Stimulated activated effector memory CD8-positive, alpha-beta T cell treated with anti-CD3 and anti-CD28 coated beads, Interleukin-12 subunit alpha, Interleukin-12 subunit beta, amount 100 ng/mL, for 72 hours (primary cell): Measurements from ENCODE around the gene CNTN1.
"Not testable (repeated sequence)": the region's sequence is repeated elsewhere in the genome, so short reads cannot be mapped to it uniquely, and the experiment has no call there.

ENCODE experiments used
- ATAC-seq: fragments of 150-1000 bp; cut with Tn5 transposase; 2 replicates; pipeline ENCODE4 v1.10.0; 2021
- DNase-seq, 2 donors: peaks; one replicate each; pipeline ENCODE4 v3.0.0; 2021 to 2022; ENCODE audit warnings: low spot score in 2 of 2
- H3K27ac Mint-ChIP-seq: one replicate; pipeline ENCODE4 v1.8.0; 2022; ENCODE audit warnings: mild to moderate bottlenecking, mixed read lengths
- H3K36me3 Mint-ChIP-seq: one replicate; pipeline ENCODE4 v1.8.0; 2022; ENCODE audit warnings: mild to moderate bottlenecking, mixed read lengths
- H3K4me1 Mint-ChIP-seq: one replicate; pipeline ENCODE4 v1.8.0; 2022; ENCODE audit warnings: mixed read lengths
- H3K4me3 Mint-ChIP-seq: one replicate; pipeline ENCODE4 v1.8.0; 2022; ENCODE audit warnings: mild to moderate bottlenecking, mixed read lengths
- H3K9me3 Mint-ChIP-seq: one replicate; pipeline ENCODE4 v1.8.0; 2022; ENCODE audit warnings: mixed read lengths

Gene CNTN1

GRCh38 chr12:41081241-41081640 is 389.0 kb downstream of the CNTN1 start:
- ATAC-seq, H3K9me3 Mint-ChIP-seq, H3K27ac Mint-ChIP-seq, DNase-seq, H3K4me1 Mint-ChIP-seq, H3K36me3 Mint-ChIP-seq, H3K4me3 Mint-ChIP-seq: not testable (repeated sequence)

- H3K36me3 Mint-ChIP-seq, result no peaks in the 10 kb centered on the region
- no peak overlapping the region for H3K27ac Mint-ChIP-seq
- peaks cover 11% of the 10 kb centered on the region for H3K9me3 Mint-ChIP-seq
- ATAC-seq (no peak), DNase-seq (no peak)
- H3K4me3 Mint-ChIP-seq, result no peak overlapping the region
- no peaks in the 10 kb centered on the region for H3K4me1 Mint-ChIP-seq
Observed at GRCh38 chr12:41089438-41089837, 397.2 kb downstream of the CNTN1 start.

GRCh38 chr12:41092115-41092514 is 399.9 kb downstream of the CNTN1 start:
- no peak for DNase-seq
- no peak for ATAC-seq
- H3K36me3 Mint-ChIP-seq, result no peaks in the 10 kb centered on the region
- peaks cover 16% of the 10 kb centered on the region for H3K9me3 Mint-ChIP-seq
- H3K27ac Mint-ChIP-seq, result no peak overlapping the region
- H3K4me1 Mint-ChIP-seq, result no peaks in the 10 kb centered on the region
- no peak overlapping the region for H3K4me3 Mint-ChIP-seq

DNA sequence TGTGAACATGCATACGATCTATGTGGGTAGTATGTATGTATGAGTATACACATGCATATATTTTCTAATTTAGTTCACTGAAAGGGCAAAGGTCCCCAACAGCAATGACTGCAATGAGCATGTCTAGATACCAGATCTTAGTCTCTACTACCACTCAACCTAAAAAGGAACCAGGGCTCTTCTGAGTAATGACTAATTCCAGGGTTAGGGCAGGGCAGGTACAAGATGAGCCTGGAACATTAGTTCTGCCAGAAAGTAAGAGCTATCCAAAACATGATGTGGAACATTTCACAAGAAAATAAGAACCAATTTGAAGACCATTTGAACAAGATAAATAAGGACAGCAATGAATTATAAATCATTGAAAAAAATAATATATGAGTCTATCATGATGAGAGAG is 404.6 kb downstream of the CNTN1 start:
- Mint-ChIP-seq H3K27ac (no peak overlapping the region), H3K4me1 (no peaks in the 10 kb centered on the region), H3K36me3 (no peaks in the 10 kb centered on the region), H3K9me3 (peaks cover 7% of the 10 kb centered on the region), H3K4me3 (no peak overlapping the region)
- ATAC-seq (no peak), DNase-seq (no peak)

GRCh38 chr12:41100572-41100971 is 408.3 kb downstream of the CNTN1 start:
- DNase-seq (no peak), ATAC-seq (no peak)
- H3K27ac Mint-ChIP-seq, result no peak overlapping the region
- no peaks in the 10 kb centered on the region for H3K9me3 Mint-ChIP-seq
- no peaks in the 10 kb centered on the region for H3K36me3 Mint-ChIP-seq
- H3K4me1 Mint-ChIP-seq, result no peaks in the 10 kb centered on the region
- no peak overlapping the region for H3K4me3 Mint-ChIP-seq

GRCh38 chr12:41101806-41102205 is 409.6 kb downstream of the CNTN1 start:
- no peaks in the 10 kb centered on the region for H3K36me3 Mint-ChIP-seq
- ATAC-seq (no peak), DNase-seq (no peak)
- no peaks in the 10 kb centered on the region for H3K4me1 Mint-ChIP-seq
- no peak overlapping the region for H3K27ac Mint-ChIP-seq
- no peak overlapping the region for H3K4me3 Mint-ChIP-seq
- H3K9me3 Mint-ChIP-seq, result peaks cover 5% of the 10 kb centered on the region

GRCh38 chr12:41103614-41104013 is 411.4 kb downstream of the CNTN1 start:
- Mint-ChIP-seq H3K27ac (no peak overlapping the region), H3K4me1 (no peaks in the 10 kb centered on the region), H3K9me3 (peaks cover 5% of the 10 kb centered on the region), H3K4me3 (no peak overlapping the region), H3K36me3 (no peaks in the 10 kb centered on the region)
- ATAC-seq (no peak), DNase-seq (no peak)

DNA sequence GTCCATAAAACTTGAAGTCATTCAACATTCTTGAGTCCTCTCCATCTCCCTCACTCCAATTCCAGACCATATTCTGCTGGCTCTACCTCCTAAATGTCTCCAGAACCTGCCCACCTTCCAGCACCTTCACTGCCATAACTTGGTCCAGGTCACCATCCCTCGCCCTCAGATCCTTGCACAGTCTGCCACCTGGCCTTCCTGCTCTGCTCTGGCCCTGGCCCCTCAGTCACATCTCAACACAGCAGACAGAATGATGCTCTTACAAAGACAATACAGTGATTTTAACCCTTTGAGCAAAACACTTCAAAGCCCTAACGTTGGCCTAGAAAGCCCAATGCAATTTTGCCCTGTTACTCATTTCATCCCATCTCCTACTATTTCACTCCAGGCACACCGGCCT is 414.1 kb downstream of the CNTN1 start:
- H3K9me3 Mint-ChIP-seq, result peaks cover 5% of the 10 kb centered on the region
- H3K4me3 Mint-ChIP-seq, result no peak overlapping the region
- ATAC-seq (peak; percentile 46), DNase-seq (no peak)
- no peaks in the 10 kb centered on the region for H3K4me1 Mint-ChIP-seq
- no peaks in the 10 kb centered on the region for H3K36me3 Mint-ChIP-seq
- H3K27ac Mint-ChIP-seq, result no peak overlapping the region

GRCh38 chr12:41108032-41108431 is 415.8 kb downstream of the CNTN1 start:
- Mint-ChIP-seq H3K9me3 (peaks cover 5% of the 10 kb centered on the region), H3K4me3 (no peak overlapping the region), H3K4me1 (no peaks in the 10 kb centered on the region)

GRCh38 chr12:41112903-41113302 is 420.7 kb downstream of the CNTN1 start:
- peaks cover 3% of the 10 kb centered on the region for H3K9me3 Mint-ChIP-seq
- H3K4me3 Mint-ChIP-seq, result no peak overlapping the region
- no peaks in the 10 kb centered on the region for H3K4me1 Mint-ChIP-seq
- H3K36me3 Mint-ChIP-seq, result no peaks in the 10 kb centered on the region
- no peak for ATAC-seq
- no peak overlapping the region for H3K27ac Mint-ChIP-seq
- no peak for DNase-seq

More at GRCh38 chr12:41108032-41108431, 415.8 kb downstream of the CNTN1 start:
- Mint-ChIP-seq H3K27ac (no peak overlapping the region), H3K36me3 (no peaks in the 10 kb centered on the region)
- ATAC-seq, result no peak
- no peak for DNase-seq

DNA sequence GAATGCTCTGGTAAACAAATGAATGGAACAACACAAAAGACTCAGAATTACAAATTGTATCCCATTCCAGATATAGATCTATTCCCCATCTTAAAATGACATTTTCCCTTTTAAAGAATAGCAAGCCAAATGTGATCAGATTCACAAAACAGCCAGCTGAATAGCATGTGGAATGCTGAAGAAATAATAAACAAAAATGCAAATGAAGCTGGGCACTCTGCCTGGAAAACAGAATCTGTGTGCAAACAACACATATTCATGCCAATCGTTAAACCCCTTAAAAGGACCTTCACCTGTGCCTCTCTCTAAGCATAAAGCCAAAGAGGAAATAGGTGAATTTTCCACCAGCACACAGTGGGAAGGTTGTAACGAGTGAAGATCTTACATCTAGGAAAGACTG is 428.0 kb downstream of the CNTN1 start:
- Mint-ChIP-seq H3K9me3 (peaks cover 7% of the 10 kb centered on the region), H3K4me1 (no peaks in the 10 kb centered on the region), H3K36me3 (no peaks in the 10 kb centered on the region), H3K27ac (no peak overlapping the region), H3K4me3 (no peak overlapping the region)
- ATAC-seq (no peak), DNase-seq (no peak)

DNA sequence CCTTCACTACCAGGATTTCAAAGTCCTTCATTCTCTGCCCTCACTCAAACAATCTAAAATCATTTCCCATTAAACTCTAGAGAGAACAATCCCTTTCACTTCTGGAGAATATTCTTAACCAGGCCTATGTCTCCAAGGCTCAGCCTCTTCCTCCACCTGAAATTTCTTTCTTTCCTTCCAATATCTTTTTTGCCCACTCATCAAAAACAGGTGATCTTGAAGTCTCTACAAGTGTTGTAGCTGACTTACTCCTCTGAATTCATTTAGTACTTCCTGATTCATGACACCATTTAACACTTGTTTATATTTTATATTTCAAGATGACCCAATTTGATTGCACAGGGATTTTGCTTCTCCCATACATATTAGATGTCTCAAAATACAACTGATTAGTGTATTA is 429.1 kb downstream of the CNTN1 start:
- Mint-ChIP-seq H3K36me3 (no peaks in the 10 kb centered on the region), H3K9me3 (peaks cover 7% of the 10 kb centered on the region), H3K4me3 (no peak overlapping the region), H3K4me1 (no peaks in the 10 kb centered on the region), H3K27ac (no peak overlapping the region)
- ATAC-seq (no peak), DNase-seq (no peak)
